Endothelial cell of umbilical vein (primary cell): ENCODE results near the gene FAM131C.

Experiments
- EZH2 ChIP-seq: IDR thresholded peaks from 2 replicates; pipeline ENCODE4 v1.6.1; 2012; ENCODE audit warnings: borderline replicate concordance, low read depth, mild to moderate bottlenecking, moderate library complexity, low read length, inconsistent platforms; ENCODE audit not compliant: severe bottlenecking
- TF ChIP-seq, protein P1 (sequence below), 2 donors: IDR thresholded peaks; 1 replicate in 1 of 2; 2 replicates in 1 of 2; pipeline ENCODE4 v1.5.1; 2011; ENCODE audit warnings: low read length in 2 of 2, mild to moderate bottlenecking in 2 of 2, moderate library complexity in 2 of 2, control low read depth in 1 of 2, inconsistent platforms in 1 of 2, low read depth in 1 of 2; ENCODE audit not compliant: insufficient read depth in 1 of 2; ENCODE audit errors: extremely low read depth in 1 of 2

DNA sequence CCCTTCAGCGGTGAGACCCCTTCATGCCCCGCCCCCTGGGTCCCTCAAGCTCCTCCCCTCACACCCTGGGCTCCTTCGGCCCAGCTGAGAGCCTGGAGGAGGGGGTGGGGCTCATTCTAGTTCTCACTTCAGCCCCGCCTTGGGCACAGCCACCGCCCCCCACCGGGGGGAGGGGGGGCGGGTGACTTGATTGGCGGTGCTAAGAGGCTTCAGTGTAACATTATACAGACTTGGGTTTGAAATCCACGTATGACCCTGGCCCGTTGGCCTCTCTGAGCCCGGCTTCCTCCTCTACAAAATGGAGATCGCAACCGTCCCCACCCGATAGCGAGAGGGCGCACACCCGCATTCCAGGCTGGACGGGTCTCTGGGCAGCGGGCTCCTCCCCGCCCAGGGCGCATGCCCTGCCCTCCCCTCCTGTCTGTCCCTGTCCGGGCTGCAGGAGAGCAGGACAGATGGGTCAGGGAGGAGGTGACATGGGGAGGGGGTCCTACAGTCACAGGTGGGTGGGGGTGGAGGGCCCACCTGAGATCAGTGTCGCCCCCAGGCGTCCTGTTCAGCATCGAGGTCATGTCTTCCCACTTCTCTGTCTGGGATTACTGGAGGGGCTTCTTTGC lies 24.8 kb downstream of the FAM131C start:
- TF ChIP-seq, protein P1, sequence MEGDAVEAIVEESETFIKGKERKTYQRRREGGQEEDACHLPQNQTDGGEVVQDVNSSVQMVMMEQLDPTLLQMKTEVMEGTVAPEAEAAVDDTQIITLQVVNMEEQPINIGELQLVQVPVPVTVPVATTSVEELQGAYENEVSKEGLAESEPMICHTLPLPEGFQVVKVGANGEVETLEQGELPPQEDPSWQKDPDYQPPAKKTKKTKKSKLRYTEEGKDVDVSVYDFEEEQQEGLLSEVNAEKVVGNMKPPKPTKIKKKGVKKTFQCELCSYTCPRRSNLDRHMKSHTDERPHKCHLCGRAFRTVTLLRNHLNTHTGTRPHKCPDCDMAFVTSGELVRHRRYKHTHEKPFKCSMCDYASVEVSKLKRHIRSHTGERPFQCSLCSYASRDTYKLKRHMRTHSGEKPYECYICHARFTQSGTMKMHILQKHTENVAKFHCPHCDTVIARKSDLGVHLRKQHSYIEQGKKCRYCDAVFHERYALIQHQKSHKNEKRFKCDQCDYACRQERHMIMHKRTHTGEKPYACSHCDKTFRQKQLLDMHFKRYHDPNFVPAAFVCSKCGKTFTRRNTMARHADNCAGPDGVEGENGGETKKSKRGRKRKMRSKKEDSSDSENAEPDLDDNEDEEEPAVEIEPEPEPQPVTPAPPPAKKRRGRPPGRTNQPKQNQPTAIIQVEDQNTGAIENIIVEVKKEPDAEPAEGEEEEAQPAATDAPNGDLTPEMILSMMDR (IDR thresholded peaks at IDR 0.05; ENCODE audit: extremely low read depth in 1 of 2, insufficient read depth in 1 of 2, low read depth in 1 of 2, low read length in 2 of 2), result no peak
- no peak for TF ChIP-seq EZH2
